ENCODE data around the gene AOX1. TPM values are rescaled to one million over a fixed set of nuclear protein-coding genes. Genes with fewer than 3 reads are reported as not detected.
A peak's percentile ranks its signal among the peaks of the same experiment; 100 is the strongest.

AOX1 gene
- total and polyA plus RNA-seq, 10 of the 15 experiments (the other 5 are each of a cell fraction or from before 2014, with no cell fraction given): 0.03 to 0.56 (median 0.19) TPM; not detected in 6

- TF ChIP-seq KDM1A (IDR thresholded peaks at IDR 0.05; ENCODE audit: borderline replicate concordance) (no peak), HDGF (IDR thresholded peaks at IDR 0.05) (peak; percentile 67; the same call in 1 of the 2 replicates), CUX1 (IDR thresholded peaks at IDR 0.05; ENCODE audit: insufficient replicate concordance, low read depth, low read length) (no peak), CHD1 (IDR thresholded peaks at IDR 0.05; ENCODE audit: low read depth, low read length) (no peak; the same call in 1 of the 2 replicates), RUNX3 (IDR thresholded peaks at IDR 0.05; ENCODE audit: low read length) (peak; percentile 92), TCF7 (IDR thresholded peaks at IDR 0.05; ENCODE audit: borderline replicate concordance) (no peak), NR2C1 (IDR thresholded peaks at IDR 0.05) (peak; percentile 83), SREBF1 (IDR thresholded peaks at IDR 0.05; ENCODE audit: low read length) (no peak), YY1 (IDR thresholded peaks at IDR 0.05; ENCODE audit: low read depth, low read length) (peak; percentile 69), GABPA (IDR thresholded peaks at IDR 0.05; ENCODE audit: low read depth) (peak; percentile 78), TAF1 (IDR thresholded peaks at IDR 0.05; ENCODE audit: borderline replicate concordance, low read depth, low read length) (peak; percentile 80; the same call in 1 of the 2 replicates), ZBTB33 (IDR thresholded peaks at IDR 0.05) (no peak; the same call in 1 of the 2 replicates), POU2F2 (IDR thresholded peaks at IDR 0.05; ENCODE audit: borderline replicate concordance, low read depth, low read length) (peak; percentile 85; the same call in 2 of the 3 replicates), USF1 (IDR thresholded peaks at IDR 0.05; ENCODE audit: borderline replicate concordance, extremely low read length, insufficient read depth, low read depth, low read length) (peak; percentile 31), ZNF274 (IDR thresholded peaks at IDR 0.05; ENCODE audit: insufficient read depth, insufficient read length) (no peak), CTCF (IDR thresholded peaks at IDR 0.05 in 2 of 3, conservative IDR thresholded peaks at IDR 0.05 in 1 of 3; ENCODE audit: control insufficient read depth in 2 of 3, extremely low read depth in 1 of 3, insufficient read depth in 1 of 3, low read depth in 3 of 3, low read length in 3 of 3) (peak; percentile 75 to 94 (median 80)), ZNF207 (IDR thresholded peaks at IDR 0.05; ENCODE audit: borderline replicate concordance) (peak; percentile 79), BRCA1 (IDR thresholded peaks at IDR 0.05; ENCODE audit: low read depth, low read length) (no peak), PAX8 (IDR thresholded peaks at IDR 0.05) (no peak), EED (IDR thresholded peaks at IDR 0.05; ENCODE audit: low read depth) (0 out of 2 replicates have a peak, but pooled peaks have one; percentile 37), BMI1 (IDR thresholded peaks at IDR 0.05; ENCODE audit: borderline replicate concordance) (no peak)
These were observed 127.3 kb downstream of the AOX1 start (continued) for GRCh38 chr2:200713003-200713703.

Measured in GM12878 (cell line).